WTC11 (cell line): Measurements from ENCODE around the gene WDR1.

ENCODE experiments used
- CREB1 ChIP-seq: sonication (generic); formaldehyde crosslinking; IDR thresholded peaks from 2 replicates; pipeline ENCODE4 v1.8.0; 2023; ENCODE audit warnings: mild to moderate bottlenecking, missing genetic modification reagents
- JUN ChIP-seq: sonication (generic); formaldehyde crosslinking; IDR thresholded peaks from 2 replicates; pipeline ENCODE4 v1.8.0; 2023; ENCODE audit warnings: mild to moderate bottlenecking, missing genetic modification reagents
- NR3C1 ChIP-seq: sonication (generic); formaldehyde crosslinking; conservative IDR thresholded peaks from 2 replicates; pipeline ENCODE4 v1.8.1; 2023; ENCODE audit warnings: low read depth, mild to moderate bottlenecking, missing genetic modification reagents
- ZNF263 ChIP-seq: sonication (generic); formaldehyde crosslinking; IDR thresholded peaks from 2 replicates; pipeline ENCODE4 v1.8.1; 2022; ENCODE audit warnings: low read depth, mild to moderate bottlenecking, moderate library complexity, missing genetic modification reagents
- ZNF423 ChIP-seq: fragments of 250-450 bp; sonication (Bioruptor Pico); IDR thresholded peaks from 2 replicates; pipeline ENCODE4 v2.1.2; 2022; ENCODE audit warnings: mild to moderate bottlenecking, moderate library complexity
- TF ChIP-seq, protein P1 (sequence below): fragments of 200-600 bp; IDR thresholded peaks from 2 replicates; pipeline ENCODE4 v1.8.0; 2022; ENCODE audit warnings: antibody characterized with exemption
- TF ChIP-seq, protein P2 (sequence below): sonication (generic); formaldehyde crosslinking; IDR thresholded peaks from 2 replicates; pipeline ENCODE4 v1.8.1; 2023; ENCODE audit warnings: mild to moderate bottlenecking, missing genetic modification reagents, moderate library complexity

GRCh38 chr4:10092481-10093270 is 23.9 kb downstream of the WDR1 start:
- TF ChIP-seq JUN (CRISPR knock-in tag) (no peak), ZNF263 (CRISPR knock-in tag) (no peak), NR3C1 (CRISPR knock-in tag) (no peak), ZNF423 (CRISPR knock-in tag) (no peak), CREB1 (CRISPR knock-in tag) (no peak)
- TF ChIP-seq, protein P1, sequence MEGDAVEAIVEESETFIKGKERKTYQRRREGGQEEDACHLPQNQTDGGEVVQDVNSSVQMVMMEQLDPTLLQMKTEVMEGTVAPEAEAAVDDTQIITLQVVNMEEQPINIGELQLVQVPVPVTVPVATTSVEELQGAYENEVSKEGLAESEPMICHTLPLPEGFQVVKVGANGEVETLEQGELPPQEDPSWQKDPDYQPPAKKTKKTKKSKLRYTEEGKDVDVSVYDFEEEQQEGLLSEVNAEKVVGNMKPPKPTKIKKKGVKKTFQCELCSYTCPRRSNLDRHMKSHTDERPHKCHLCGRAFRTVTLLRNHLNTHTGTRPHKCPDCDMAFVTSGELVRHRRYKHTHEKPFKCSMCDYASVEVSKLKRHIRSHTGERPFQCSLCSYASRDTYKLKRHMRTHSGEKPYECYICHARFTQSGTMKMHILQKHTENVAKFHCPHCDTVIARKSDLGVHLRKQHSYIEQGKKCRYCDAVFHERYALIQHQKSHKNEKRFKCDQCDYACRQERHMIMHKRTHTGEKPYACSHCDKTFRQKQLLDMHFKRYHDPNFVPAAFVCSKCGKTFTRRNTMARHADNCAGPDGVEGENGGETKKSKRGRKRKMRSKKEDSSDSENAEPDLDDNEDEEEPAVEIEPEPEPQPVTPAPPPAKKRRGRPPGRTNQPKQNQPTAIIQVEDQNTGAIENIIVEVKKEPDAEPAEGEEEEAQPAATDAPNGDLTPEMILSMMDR = no peak
- TF ChIP-seq, protein P2, sequence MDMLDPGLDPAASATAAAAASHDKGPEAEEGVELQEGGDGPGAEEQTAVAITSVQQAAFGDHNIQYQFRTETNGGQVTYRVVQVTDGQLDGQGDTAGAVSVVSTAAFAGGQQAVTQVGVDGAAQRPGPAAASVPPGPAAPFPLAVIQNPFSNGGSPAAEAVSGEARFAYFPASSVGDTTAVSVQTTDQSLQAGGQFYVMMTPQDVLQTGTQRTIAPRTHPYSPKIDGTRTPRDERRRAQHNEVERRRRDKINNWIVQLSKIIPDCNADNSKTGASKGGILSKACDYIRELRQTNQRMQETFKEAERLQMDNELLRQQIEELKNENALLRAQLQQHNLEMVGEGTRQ = no peak
